BE2C (cell line): Measurements from ENCODE around the gene GNG12.
"Not testable (repeated sequence)": the region's sequence is repeated elsewhere in the genome, so short reads cannot be mapped to it uniquely, and the experiment has no call there.

Experiments
- DNase-seq: peaks from one replicate; pipeline ENCODE4 v3.0.0-alpha.2; 2020
- H3K27me3 ChIP-seq: fragments of 250-450 bp; sonication (Bioruptor Pico); 2 replicates; pipeline ENCODE4 v1.5.1; 2020; ENCODE audit warnings: mild to moderate bottlenecking
- H3K36me3 ChIP-seq: fragments of 250-450 bp; sonication (Bioruptor Pico); 2 replicates; pipeline ENCODE4 v1.5.1; 2020; ENCODE audit warnings: mild to moderate bottlenecking
- H3K4me1 ChIP-seq: fragments of 250-450 bp; sonication (Bioruptor Pico); 2 replicates; pipeline ENCODE4 v1.5.1; 2020
- H3K4me3 ChIP-seq: 2 replicates; pipeline ENCODE4 v1.5.1; 2011; ENCODE audit warnings: low read depth, low read length
- H3K9me3 ChIP-seq: fragments of 250-450 bp; sonication (Bioruptor Pico); 2 replicates; pipeline ENCODE4 v1.5.1; 2020
- TF ChIP-seq, protein P1 (sequence below): IDR thresholded peaks from 2 replicates; pipeline ENCODE4 v1.5.1; 2012; ENCODE audit warnings: mild to moderate bottlenecking, low read depth, low read length

Gene GNG12

GRCh38 chr1:67668660-67669059 is 164.6 kb downstream of the GNG12 start:
- DNase-seq: no peak
- H3K9me3 ChIP-seq: no peaks in the 10 kb centered on the region
- no peaks in the 10 kb centered on the region for H3K36me3 ChIP-seq
- H3K4me1 ChIP-seq: no peaks in the 10 kb centered on the region
- TF ChIP-seq, protein P1, sequence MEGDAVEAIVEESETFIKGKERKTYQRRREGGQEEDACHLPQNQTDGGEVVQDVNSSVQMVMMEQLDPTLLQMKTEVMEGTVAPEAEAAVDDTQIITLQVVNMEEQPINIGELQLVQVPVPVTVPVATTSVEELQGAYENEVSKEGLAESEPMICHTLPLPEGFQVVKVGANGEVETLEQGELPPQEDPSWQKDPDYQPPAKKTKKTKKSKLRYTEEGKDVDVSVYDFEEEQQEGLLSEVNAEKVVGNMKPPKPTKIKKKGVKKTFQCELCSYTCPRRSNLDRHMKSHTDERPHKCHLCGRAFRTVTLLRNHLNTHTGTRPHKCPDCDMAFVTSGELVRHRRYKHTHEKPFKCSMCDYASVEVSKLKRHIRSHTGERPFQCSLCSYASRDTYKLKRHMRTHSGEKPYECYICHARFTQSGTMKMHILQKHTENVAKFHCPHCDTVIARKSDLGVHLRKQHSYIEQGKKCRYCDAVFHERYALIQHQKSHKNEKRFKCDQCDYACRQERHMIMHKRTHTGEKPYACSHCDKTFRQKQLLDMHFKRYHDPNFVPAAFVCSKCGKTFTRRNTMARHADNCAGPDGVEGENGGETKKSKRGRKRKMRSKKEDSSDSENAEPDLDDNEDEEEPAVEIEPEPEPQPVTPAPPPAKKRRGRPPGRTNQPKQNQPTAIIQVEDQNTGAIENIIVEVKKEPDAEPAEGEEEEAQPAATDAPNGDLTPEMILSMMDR: no peak
- no peaks in the 10 kb centered on the region for H3K27me3 ChIP-seq
- no peak overlapping the region for H3K4me3 ChIP-seq

DNA sequence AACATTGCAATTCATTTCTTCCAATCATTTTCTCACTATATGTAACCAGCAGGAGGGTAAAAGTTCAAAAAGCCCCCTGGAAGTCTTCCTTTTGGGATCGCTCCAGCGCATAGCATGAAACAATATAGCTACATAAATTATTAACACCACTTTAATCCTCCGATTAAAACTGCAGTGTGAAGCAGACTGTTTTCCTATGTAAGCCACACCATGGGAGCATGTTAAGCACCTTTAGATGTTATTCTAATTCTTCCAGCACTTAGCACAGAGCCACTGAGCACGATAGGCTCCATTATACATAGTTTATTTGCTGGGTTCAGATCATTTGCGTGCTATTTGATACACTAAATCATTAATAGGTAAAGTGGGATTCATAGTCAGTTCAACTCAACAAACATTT is 166.6 kb downstream of the GNG12 start:
- H3K4me1 ChIP-seq: no peaks in the 10 kb centered on the region
- no peaks in the 10 kb centered on the region for H3K27me3 ChIP-seq
- H3K36me3 ChIP-seq: no peaks in the 10 kb centered on the region
- TF ChIP-seq, protein P1: no peak
- H3K9me3 ChIP-seq: no peaks in the 10 kb centered on the region
- no peak overlapping the region for H3K4me3 ChIP-seq
- DNase-seq: no peak

DNA sequence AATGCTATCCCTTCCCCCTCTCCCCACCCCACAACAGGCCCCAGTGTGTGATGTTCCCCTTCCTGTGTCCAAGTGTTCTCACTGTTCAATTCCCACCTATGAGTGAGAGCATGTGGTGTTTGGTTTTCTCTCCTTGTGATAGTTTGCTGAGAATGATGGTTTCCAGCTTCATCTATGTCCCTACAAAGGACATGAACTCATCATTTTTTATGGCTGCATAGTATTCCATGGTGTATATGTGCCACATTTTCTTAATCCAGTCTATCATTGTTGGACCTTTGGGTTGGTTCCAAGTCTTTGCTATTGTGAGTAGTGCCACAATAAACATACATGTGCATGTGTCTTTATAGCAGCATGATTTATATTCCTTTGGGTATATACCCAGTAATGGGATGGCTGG is 168.0 kb downstream of the GNG12 start:
- H3K27me3 ChIP-seq, H3K9me3 ChIP-seq, DNase-seq, H3K4me3 ChIP-seq, H3K4me1 ChIP-seq, H3K36me3 ChIP-seq: not testable (repeated sequence)

- DNase-seq: no peak
- no peaks in the 10 kb centered on the region for H3K9me3 ChIP-seq
- H3K27me3 ChIP-seq: no peaks in the 10 kb centered on the region
- H3K36me3 ChIP-seq: no peaks in the 10 kb centered on the region
- H3K4me3 ChIP-seq: no peak overlapping the region
- H3K4me1 ChIP-seq: no peaks in the 10 kb centered on the region
- TF ChIP-seq, protein P1: no peak
These were observed 169.2 kb downstream of the GNG12 start for GRCh38 chr1:67664048-67664447.

DNA sequence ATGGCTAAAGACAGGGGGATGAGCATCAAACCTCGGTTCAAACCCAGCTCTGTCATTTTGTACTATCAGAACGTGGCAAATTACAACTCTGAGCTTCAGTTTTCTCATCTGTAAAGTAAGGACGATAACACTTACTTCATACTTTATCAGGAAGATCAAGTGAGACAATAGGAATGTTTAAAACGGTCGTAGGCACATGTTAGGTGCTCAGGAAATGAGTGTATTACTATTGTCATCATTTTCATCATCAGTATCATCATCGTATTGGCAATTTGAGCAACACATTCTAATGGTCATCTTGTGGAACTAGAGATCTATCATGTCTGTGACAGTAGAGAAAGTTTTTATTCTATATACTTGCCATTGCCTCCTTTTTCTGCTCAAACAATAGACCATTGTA is 170.4 kb downstream of the GNG12 start:
- no peak for DNase-seq
- Histone ChIP-seq H3K4me1 (no peaks in the 10 kb centered on the region), H3K9me3 (no peaks in the 10 kb centered on the region), H3K36me3 (no peaks in the 10 kb centered on the region), H3K4me3 (no peak overlapping the region), H3K27me3 (no peaks in the 10 kb centered on the region)
- TF ChIP-seq, protein P1: no peak

GRCh38 chr1:67659229-67659628 is 174.0 kb downstream of the GNG12 start:
- Histone ChIP-seq H3K9me3 (no peaks in the 10 kb centered on the region), H3K4me3 (no peak overlapping the region), H3K36me3 (no peaks in the 10 kb centered on the region), H3K27me3 (no peaks in the 10 kb centered on the region), H3K4me1 (no peaks in the 10 kb centered on the region)
- no peak for DNase-seq
- TF ChIP-seq, protein P1: no peak

GRCh38 chr1:67657152-67657551 is 176.1 kb downstream of the GNG12 start:
- H3K36me3 ChIP-seq, H3K27me3 ChIP-seq, DNase-seq, H3K4me3 ChIP-seq, H3K9me3 ChIP-seq, H3K4me1 ChIP-seq: not testable (repeated sequence)
